ENCODE measurements around the gene SLC39A9. TPM values are rescaled to one million over a fixed set of nuclear protein-coding genes. Genes with fewer than 3 reads are reported as not detected.

The SLC39A9 gene
- total and polyA plus RNA-seq, 2 of the 4 experiments (the other 2 are of a cell fraction): 41.4 to 168 TPM

GRCh38 chr14:69505338-69506240, 107.1 kb downstream of the SLC39A9 start (continued):
- no peak for TF ChIP-seq CEBPB (IDR thresholded peaks at IDR 0.05; ENCODE audit: low read depth, low read length)

GRCh38 chr14:69506241-69506595, 107.7 kb downstream of the SLC39A9 start:
- Histone ChIP-seq H3K4me2 (ENCODE audit: low read depth, low read length) (no peak overlapping the region), H2AK9ac (replicated peaks; ENCODE audit: low read depth, low read length, poor library complexity) (no peak overlapping the region), H3K9ac (ENCODE audit: low read depth, low read length) (no peak overlapping the region), H4K8ac (ENCODE audit: low read depth in 2 of 2, low read length in 2 of 2) (no peak overlapping the region), H2BK120ac (ENCODE audit: low read depth, low read length) (no peak overlapping the region), H4K20me1 (ENCODE audit: insufficient read depth, low read length) (no peaks in the 10 kb centered on the region), H2BK20ac (ENCODE audit: low read depth, low read length) (no peak overlapping the region), H3K23ac (ENCODE audit: low read depth, low read length) (no peak overlapping the region), H2AFZ (replicated peaks; ENCODE audit: low read length, poor library complexity) (no peak overlapping the region), H3K36me3 (ENCODE audit: control insufficient read depth, insufficient read depth, low read length) (no peaks in the 10 kb centered on the region), H3K18ac (ENCODE audit: low read depth, low read length) (no peak overlapping the region), H3K4me1 (ENCODE audit: control insufficient read depth, insufficient read depth, low read length) (no peaks in the 10 kb centered on the region; the same call in 1 of the 2 replicates), H3K14ac (replicated peaks; ENCODE audit: low read depth, low read length) (no peak overlapping the region), H3K9me1 (ENCODE audit: insufficient read depth, low read length) (0 out of 2 replicates have a peak, but pooled peaks cover 3% of the 10 kb centered on the region), H3K4ac (ENCODE audit: low read depth, low read length) (no peak overlapping the region), H2BK15ac (ENCODE audit: low read depth, low read length) (no peak overlapping the region), H3K27me3 (ENCODE audit: control insufficient read depth, insufficient read depth, low read length) (peaks cover 40% of the 10 kb centered on the region), H2BK5ac (ENCODE audit: low read depth, low read length, poor library complexity, severe bottlenecking) (no peak overlapping the region), H4K91ac (ENCODE audit: insufficient read depth, low read depth, low read length) (no peak overlapping the region), H3K79me1 (ENCODE audit: low read depth in 1 of 2, low read length in 2 of 2) (no peaks in the 10 kb centered on the region), H3K9me3 (ENCODE audit: control insufficient read depth, insufficient read depth, low read length) (no peaks in the 10 kb centered on the region), H3K27ac (ENCODE audit: insufficient read depth, low read length) (no peak overlapping the region), H4K5ac (ENCODE audit: low read depth, low read length) (no peak overlapping the region), H3K4me3 (ENCODE audit: insufficient read depth, low read depth, low read length) (no peak overlapping the region), H2AK5ac (ENCODE audit: low read depth, low read length) (no peak overlapping the region), H3K56ac (ENCODE audit: extremely low read depth, insufficient read depth, low read length) (no peak overlapping the region)
- TF ChIP-seq CHD1 (IDR thresholded peaks at IDR 0.05; ENCODE audit: low read depth, low read length) (no peak), USF2 (IDR thresholded peaks at IDR 0.05; ENCODE audit: low read depth, low read length) (no peak), RAD21 (IDR thresholded peaks at IDR 0.05; ENCODE audit: low read length) (no peak), NFE2L2 (IDR thresholded peaks at IDR 0.05; ENCODE audit: low read depth, low read length) (no peak)
- DNase-seq (no peak), ATAC-seq (ENCODE audit: low read depth) (no peak)
- intact Hi-C loops (cut with micrococcal nuclease): no loop called here
- ChIA-PET POLR2A (ENCODE audit: unreplicated experiment) (no interaction called here), CTCF (no interaction called here)
- dilution Hi-C loops (cut with HindIII; ENCODE audit: low sequenced_read_pairs, unreplicated experiment): no loop called here
- no CpG with 5 or more reads among the region's 1 CpG for WGBS, 2 experiments (ENCODE audit: extremely low coverage in 2 of 2, insufficient read length in 1 of 2)
- in situ Hi-C loops (cut with MboI; ENCODE audit: low sequenced_read_pairs): no loop called here
- no TSS peak for BruUV-seq (replicated peaks)

Other genes starting within 250 kb of the SLC39A9 start
- 12.2 and 17.6 TPM in 2 replicates for gene DCAF5, start 245.6 kb upstream of the SLC39A9 start, total RNA-seq (2012; rRNA removed)
- 29.9 and 30.4 TPM in 2 replicates for gene DCAF5, start 245.6 kb upstream of the SLC39A9 start, polyA plus RNA-seq (2012; rRNA removed)
- 12.8 and 13.3 TPM in 2 replicates for gene EXD2, start 207.2 kb upstream of the SLC39A9 start, total RNA-seq (2012; rRNA removed)
- gene EXD2, start 207.2 kb upstream of the SLC39A9 start, polyA plus RNA-seq (2012; rRNA removed): 9.0 and 11.0 TPM in 2 replicates
- gene GALNT16, start 138.5 kb upstream of the SLC39A9 start, total RNA-seq (2012; rRNA removed): 0.28 and 0.36 TPM in 2 replicates
- gene GALNT16, start 138.5 kb upstream of the SLC39A9 start, polyA plus RNA-seq (2012; rRNA removed): 0.89 and 1.5 TPM in 2 replicates
- 64.2 and 189 TPM in 2 replicates for gene ERH, start 393 bp upstream of the SLC39A9 start, total RNA-seq (2012; rRNA removed)
- 128 and 150 TPM in 2 replicates for gene ERH, start 393 bp upstream of the SLC39A9 start, polyA plus RNA-seq (2012; rRNA removed)
- under 0.01 TPM in 1 of 2 replicates, not detected in the other for gene PLEKHD1, start 86.0 kb downstream of the SLC39A9 start, total RNA-seq (2012; rRNA removed)
- not detected in 2 replicates for gene PLEKHD1, start 86.0 kb downstream of the SLC39A9 start, polyA plus RNA-seq (2012; rRNA removed)
- gene CCDC177, start 176.2 kb downstream of the SLC39A9 start, total RNA-seq (2012; rRNA removed): not detected in 2 replicates
- gene CCDC177, start 176.2 kb downstream of the SLC39A9 start, polyA plus RNA-seq (2012; rRNA removed): not detected in 2 replicates
- gene SUSD6, start 212.9 kb downstream of the SLC39A9 start, total RNA-seq (2012; rRNA removed): 2.3 and 2.5 TPM in 2 replicates
- 10.1 and 10.4 TPM in 2 replicates for gene SUSD6, start 212.9 kb downstream of the SLC39A9 start, polyA plus RNA-seq (2012; rRNA removed)